K562 (cell line): ENCODE data around the gene CHRND. TPM values are rescaled to one million over a fixed set of nuclear protein-coding genes. Genes with fewer than 3 reads are reported as not detected.

Experiments
- ATAC-seq: fragments of 200-7000 bp; cut with Tn5 transposase; 3 replicates; pipeline ENCODE4 v1.9.1; 2020; ENCODE audit warnings: moderate library complexity
- BruUV-seq: library from RNA; stranded (reverse); fragments of 400-500 nt; replicated peaks from 2 replicates; lab custom pipeline; 2021; lab: Mats Ljungman, UMichigan
- CTCF ChIA-PET: fragments of 300-600 bp; formaldehyde crosslinking; extraction: SDS; loops from one replicate; lab custom pipeline; 2021; ENCODE audit warnings: low intra/inter-chr PET ratio; lab: Yijun Ruan, JAX
- POLR2A ChIA-PET: fragments of 300-600, 350-650 bp; sonication (Branson Sonifier 250); formaldehyde crosslinking; extraction: SDS; loops from one replicate; lab custom pipeline; 2021; ENCODE audit warnings: antibody characterized with exemption, inconsistent platforms; lab: Yijun Ruan, JAX
- DNase-seq, 4 experiments: peaks; one replicate each; pipeline versions ENCODE4 v3.0.0 to v3.0.0-alpha.2; 2011 to 2018; ENCODE audit warnings: low spot score in 3 of 4, mixed read lengths in 3 of 4; ENCODE audit errors: extremely low read depth in 1 of 4
- FAIRE-seq: peaks from 2 replicates; lab custom pipeline; 2011; peaks lifted over from hg19 to GRCh38; lab: Jason Lieb, UNC
- H2AFZ ChIP-seq: 2 replicates; pipeline ENCODE4 v1.6.0; 2011; ENCODE audit warnings: low read depth, low read length, control low read depth, inconsistent platforms
- H3K27ac ChIP-seq: fragments of 200-600 bp; 3 replicates; pipeline ENCODE4 v1.8.0; 2011; ENCODE audit warnings: low read depth, mild to moderate bottlenecking, control low read depth, inconsistent platforms, low read length, moderate library complexity, mixed read lengths; ENCODE audit errors: extremely low read depth
- H3K27me3 ChIP-seq, 2 experiments: fragments of 300-600 bp in 1 of 2; 2 replicates in 1 of 2; 3 replicates in 1 of 2; pipeline versions ENCODE4 v1.6.0 to v1.8.0; 2011; ENCODE audit warnings: inconsistent platforms in 2 of 2, low read length in 2 of 2, mild to moderate bottlenecking in 1 of 2, mixed read lengths in 1 of 2, moderate library complexity in 1 of 2; ENCODE audit not compliant: control insufficient read depth in 2 of 2, insufficient read depth in 2 of 2
- H3K36me3 ChIP-seq: fragments of 300-600 bp; 3 replicates; pipeline ENCODE4 v1.8.0; 2011; ENCODE audit warnings: mild to moderate bottlenecking, low read length, inconsistent platforms; ENCODE audit not compliant: control insufficient read depth, insufficient read depth
- H3K4me1 ChIP-seq, 2 experiments: fragments of 200-600 bp in 1 of 2; replicated peaks in 1 of 2; 2 replicates in 1 of 2; 3 replicates in 1 of 2; pipeline versions ENCODE4 v1.5.1 to v1.8.0; 2011; ENCODE audit warnings: inconsistent platforms in 2 of 2, low read length in 2 of 2, mild to moderate bottlenecking in 1 of 2, mixed read lengths in 1 of 2, moderate library complexity in 1 of 2; ENCODE audit not compliant: control insufficient read depth in 2 of 2, insufficient read depth in 2 of 2
- H3K4me2 ChIP-seq: 2 replicates; pipeline ENCODE4 v1.6.1; 2011; ENCODE audit warnings: low read length, control low read depth, inconsistent platforms, mixed read lengths; ENCODE audit not compliant: insufficient read depth
- H3K4me3 ChIP-seq: fragments of 200-600 bp; sonication (generic), shearing (Covaris generic); 2 replicates; pipeline ENCODE4 v1.5.1; 2016; ENCODE audit warnings: control low read depth, inconsistent platforms
- H3K79me2 ChIP-seq: fragments of 200-600 bp; 3 replicates; pipeline ENCODE4 v1.8.0; 2011; ENCODE audit warnings: low read length, inconsistent platforms; ENCODE audit not compliant: control insufficient read depth, insufficient read depth
- H3K9ac ChIP-seq, 2 experiments: 2 replicates each; pipeline versions ENCODE4 v1.6.0 to v1.6.1; 2011; ENCODE audit warnings: low read depth in 2 of 2, low read length in 2 of 2, control low read depth in 1 of 2, inconsistent platforms in 1 of 2, mild to moderate bottlenecking in 1 of 2, mixed read lengths in 1 of 2; ENCODE audit not compliant: insufficient read depth in 1 of 2
- H3K9me1 ChIP-seq: one replicate; pipeline ENCODE4 v1.6.0; 2011; ENCODE audit warnings: inconsistent platforms, mild to moderate bottlenecking, low read length, moderate library complexity; ENCODE audit not compliant: control insufficient read depth, insufficient read depth
- H3K9me3 ChIP-seq: replicated peaks from 2 replicates; pipeline ENCODE4 v1.5.1; 2011; ENCODE audit warnings: low read depth, low read length, inconsistent platforms; ENCODE audit not compliant: control insufficient read depth, insufficient read depth
- H4K20me1 ChIP-seq: replicated peaks from 2 replicates; pipeline ENCODE4 v1.6.1; 2011; ENCODE audit warnings: low read length, inconsistent platforms, mixed read lengths; ENCODE audit not compliant: control insufficient read depth, insufficient read depth
- BHLHE40 ChIP-seq: IDR thresholded peaks from 2 replicates; pipeline ENCODE4 v1.6.1; 2011; ENCODE audit warnings: low read length, improper control_type of control experiment
- CTCFL ChIP-seq: IDR thresholded peaks from 2 replicates; pipeline ENCODE4 v1.6.1; 2011; ENCODE audit warnings: borderline replicate concordance, low read depth, mild to moderate bottlenecking, moderate library complexity, low read length; ENCODE audit not compliant: insufficient read depth, poor library complexity, severe bottlenecking
- FOXK2 ChIP-seq, 2 experiments: fragments of 450-650 bp; IDR thresholded peaks in 1 of 2; conservative IDR thresholded peaks in 1 of 2; 2 replicates each; pipeline ENCODE4 v1.6.1; 2016; ENCODE audit warnings: low read depth in 2 of 2, mild to moderate bottlenecking in 1 of 2
- KAT2B ChIP-seq: IDR thresholded peaks from one replicate; pipeline ENCODE4 v1.6.1; 2012; ENCODE audit warnings: low read depth, mild to moderate bottlenecking, control low read depth, inconsistent platforms, low read length, moderate library complexity
- LEF1 ChIP-seq: fragments of 450-650 bp; IDR thresholded peaks from 2 replicates; pipeline ENCODE4 v1.6.1; 2016; ENCODE audit warnings: mild to moderate bottlenecking
- PRMT5 ChIP-seq: sonication (generic); formaldehyde crosslinking; IDR thresholded peaks from 2 replicates; pipeline ENCODE4 v1.5.0; 2020; ENCODE audit warnings: missing genetic modification reagents
- SREBF1 ChIP-seq: fragments of 150-350 bp; IDR thresholded peaks from 2 replicates; pipeline ENCODE4 v1.6.1; 2014; ENCODE audit warnings: antibody characterized with exemption, low read depth, low read length, borderline replicate concordance
- ZMIZ1 ChIP-seq, 2 experiments: fragments of 150-350 bp in 1 of 2; IDR thresholded peaks; 2 replicates each; pipeline ENCODE4 v1.6.1; 2012 to 2016; ENCODE audit warnings: low read depth in 2 of 2, low read length in 2 of 2, mild to moderate bottlenecking in 1 of 2, moderate library complexity in 1 of 2
- ZNF212 ChIP-seq: fragments of 450-650 bp; formaldehyde crosslinking; IDR thresholded peaks from 2 replicates; pipeline ENCODE4 v1.4.0; 2020; ENCODE audit warnings: mild to moderate bottlenecking
- ZNF280A ChIP-seq: fragments of 450-650 bp; IDR thresholded peaks from 2 replicates; pipeline ENCODE4 v1.6.1; 2018; ENCODE audit warnings: mild to moderate bottlenecking, low read depth; ENCODE audit not compliant: partially characterized antibody
- ZSCAN32 ChIP-seq: fragments of 450-650 bp; formaldehyde crosslinking; IDR thresholded peaks from 2 replicates; pipeline ENCODE4 v1.4.0; 2020; ENCODE audit warnings: mild to moderate bottlenecking, moderate library complexity
- WGBS: fragments of 100-300 bp; shearing (Covaris generic); methylation state at CpG from one replicate; pipeline ENCODE4 v1.1.6; 2016; ENCODE audit warnings: low coverage, mixed read lengths; ENCODE audit not compliant: insufficient coverage; ENCODE audit errors: missing lambda C conversion rate; 5-methylcytosine and 5-hydroxymethylcytosine counted together
- in situ Hi-C: fragments of 300-500 bp; cut with MboI; formaldehyde crosslinking; loops from 4 replicates; pipeline ENCODE4 v1.15.0; 2018; ENCODE audit warnings: inconsistent platforms, mixed read lengths
- intact Hi-C: fragments of 100-400 bp; cut with micrococcal nuclease; formaldehyde crosslinking; loops from 2 replicates; pipeline ENCODE4 v1.14.2; 2022
- polyA plus RNA-seq, 8 experiments: library from polyadenylated mRNA; depleted of rRNA in 4 of 8; stranded (reverse) in 5 of 8; unstranded in 3 of 8; fragments of >200 nt; fragmentation: Nextera tagmentation in 2 of 8; fragmentation: Illumina TruSeq in 1 of 8; extraction: Ambion mirVana in 2 of 8; extraction: Trizol in 1 of 8; gene quantifications; 2 replicates each; pipeline versions ENCODE4 v1.2.1 to v1.2.3, GENCODE V29; 2011 to 2014; ENCODE audit warnings: inconsistent platforms in 1 of 8, missing spikeins in 1 of 8
- total RNA-seq, 7 experiments: library from RNA; depleted of rRNA in 6 of 7; stranded (reverse); fragments of >200 nt in 6 of 7; fragmentation: Illumina TruSeq in 2 of 7; extraction: Trizol in 2 of 7; gene quantifications; 2 replicates each; pipeline versions ENCODE4 v1.2.1 to v1.2.3, GENCODE V29; 2011 to 2021; ENCODE audit warnings: low replicate concordance in 1 of 7

CHRND gene
- total and polyA plus RNA-seq, 9 of the 15 experiments (the other 6 are each of a cell fraction or from before 2014, with no cell fraction given): not detected

GRCh38 chr2:232493701-232494474 lies 32.1 kb upstream of the CHRND start:
- no peak overlapping the region for H3K27ac ChIP-seq
- ChIA-PET CTCF (no interaction called here), POLR2A (interaction anchor here (0.7 to 1.2 kb wide), 2 partner anchors 16 to 65 kb away, joined by 3 read pairs; no protein-coding TSS in a partner anchor)
- no peak overlapping the region for H2AFZ ChIP-seq
- no peak overlapping the region for H3K4me3 ChIP-seq
- intact Hi-C loops: no loop called here
- H3K9me3 ChIP-seq: no peaks in the 10 kb centered on the region
- H3K4me2 ChIP-seq: no peak overlapping the region
- no peaks in the 10 kb centered on the region for H3K79me2 ChIP-seq
- H3K4me1 ChIP-seq: no peaks in the 10 kb centered on the region
- no peaks in the 10 kb centered on the region for H4K20me1 ChIP-seq
- H3K9me1 ChIP-seq: no peaks in the 10 kb centered on the region
- no peak for FAIRE-seq
- DNase-seq: no peak
- 2% methylated on average over 8 of the region's 10 CpGs for whole genome bisulfite sequencing
- H3K27me3 ChIP-seq: peaks cover 0 to 39% of the 10 kb centered on the region in 2 experiments; a peak in 2 of 5 replicates
- H3K36me3 ChIP-seq: no peaks in the 10 kb centered on the region
- no TSS peak for BruUV-seq
- in situ Hi-C loops: no loop called here
- ATAC-seq: no peak
- no peak overlapping the region for H3K9ac ChIP-seq
- TF ChIP-seq ZMIZ1 (IDR thresholded peaks at IDR 0.05; ENCODE audit: low read depth in 2 of 2, low read length in 2 of 2) (no peak), LEF1 (no peak), ZNF212 (CRISPR knock-in tag) (no peak), CTCFL (no peak), BHLHE40 (no peak), ZSCAN32 (CRISPR knock-in tag) (no peak), PRMT5 (CRISPR knock-in tag) (no peak), SREBF1 (no peak), KAT2B (no peak), ZNF280A (no peak), FOXK2 (conservative IDR thresholded peaks at IDR 0.05 in 1 of 2, IDR thresholded peaks at IDR 0.05 in 1 of 2; ENCODE audit: low read depth in 2 of 2) (no peak)
